HFFc6 (cell line): ENCODE results near the gene WDR31. TPM values are rescaled to one million over a fixed set of nuclear protein-coding genes. Genes with fewer than 3 reads are reported as not detected.

Experiments used
- DNase-seq: peaks from one replicate; pipeline ENCODE4 v3.0.0-alpha.2; 2018
- H3K27ac Mint-ChIP-seq: 2 replicates; pipeline ENCODE4 v1.8.0; 2020; ENCODE audit warnings: mild to moderate bottlenecking, mixed read lengths
- H3K27me3 Mint-ChIP-seq: 2 replicates; pipeline ENCODE4 v1.8.0; 2021; ENCODE audit warnings: mild to moderate bottlenecking, moderate library complexity, mixed read lengths; ENCODE audit not compliant: insufficient read depth
- H3K36me3 Mint-ChIP-seq: 2 replicates; pipeline ENCODE4 v1.8.0; 2021; ENCODE audit warnings: low read depth, mixed read lengths
- H3K4me1 Mint-ChIP-seq: 2 replicates; pipeline ENCODE4 v1.8.0; 2020; ENCODE audit warnings: low read depth, mixed read lengths
- H3K4me3 Mint-ChIP-seq: 2 replicates; pipeline ENCODE4 v1.8.0; 2020; ENCODE audit warnings: mild to moderate bottlenecking, moderate library complexity, mixed read lengths
- H3K9me3 Mint-ChIP-seq: 2 replicates; pipeline ENCODE4 v1.8.0; 2020; ENCODE audit warnings: mild to moderate bottlenecking, mixed read lengths
- total RNA-seq, 6 experiments: library from RNA; stranded (reverse); fragmentation: NEBNext Ultra II Directional; extraction: Animal tissue kit (Norgen Biotek cat#: 25700); gene quantifications; 2 replicates in 1 of 6; 3 replicates in 5 of 6; pipeline ENCODE4 v1.2.3, GENCODE V29; 2021
- TF ChIP-seq, protein P1 (sequence below): fragments of 200-600 bp; sonication (generic); IDR thresholded peaks from 2 replicates; pipeline ENCODE4 v1.5.0; 2021; ENCODE audit warnings: antibody characterized with exemption, mild to moderate bottlenecking

Gene WDR31
- total RNA-seq, 6 experiments from 2014 or later: 0.84 to 1.6 (median 1.0) TPM

DNA sequence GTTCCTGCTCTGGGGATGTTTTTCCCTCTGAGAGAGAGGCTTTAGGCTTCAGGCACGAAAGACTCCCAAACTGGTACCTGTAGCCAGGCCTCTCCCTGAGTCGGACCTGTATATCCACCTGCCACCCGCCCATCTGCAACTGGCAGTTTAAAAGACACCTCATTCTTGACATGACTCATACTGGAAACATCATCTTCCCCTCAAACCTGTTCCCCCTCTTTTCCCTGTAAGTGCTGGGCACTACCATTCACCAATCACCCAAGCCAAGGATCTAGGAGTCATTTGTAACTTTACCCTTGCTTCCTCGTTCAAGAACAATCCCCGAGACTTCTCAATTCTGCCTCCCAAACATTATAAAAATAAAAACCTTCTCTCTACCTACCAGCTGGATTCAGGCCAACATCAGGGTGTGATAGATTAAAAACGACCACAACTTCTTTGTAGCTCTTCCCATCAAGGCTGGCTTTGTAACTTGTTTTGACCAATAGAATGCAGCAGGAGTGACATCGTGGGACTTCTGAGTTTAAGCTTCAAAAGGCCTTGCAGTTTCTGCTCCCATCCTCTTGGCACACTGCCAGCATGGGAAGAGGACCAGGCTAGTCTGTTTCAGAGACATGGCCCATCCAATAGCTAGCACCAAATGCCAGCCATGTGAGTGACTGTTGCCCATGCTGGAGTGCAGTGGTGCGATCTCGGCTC, 1.8 kb upstream of the WDR31 start:
- DNase-seq: no peak
- Mint-ChIP-seq H3K36me3 (no peaks in the 10 kb centered on the region), H3K4me1 (peaks cover 10% of the 10 kb centered on the region), H3K27me3 (peaks cover 2% of the 10 kb centered on the region), H3K9me3 (no peaks in the 10 kb centered on the region), H3K4me3 (no peak overlapping the region), H3K27ac (no peak overlapping the region)
- TF ChIP-seq, protein P1, sequence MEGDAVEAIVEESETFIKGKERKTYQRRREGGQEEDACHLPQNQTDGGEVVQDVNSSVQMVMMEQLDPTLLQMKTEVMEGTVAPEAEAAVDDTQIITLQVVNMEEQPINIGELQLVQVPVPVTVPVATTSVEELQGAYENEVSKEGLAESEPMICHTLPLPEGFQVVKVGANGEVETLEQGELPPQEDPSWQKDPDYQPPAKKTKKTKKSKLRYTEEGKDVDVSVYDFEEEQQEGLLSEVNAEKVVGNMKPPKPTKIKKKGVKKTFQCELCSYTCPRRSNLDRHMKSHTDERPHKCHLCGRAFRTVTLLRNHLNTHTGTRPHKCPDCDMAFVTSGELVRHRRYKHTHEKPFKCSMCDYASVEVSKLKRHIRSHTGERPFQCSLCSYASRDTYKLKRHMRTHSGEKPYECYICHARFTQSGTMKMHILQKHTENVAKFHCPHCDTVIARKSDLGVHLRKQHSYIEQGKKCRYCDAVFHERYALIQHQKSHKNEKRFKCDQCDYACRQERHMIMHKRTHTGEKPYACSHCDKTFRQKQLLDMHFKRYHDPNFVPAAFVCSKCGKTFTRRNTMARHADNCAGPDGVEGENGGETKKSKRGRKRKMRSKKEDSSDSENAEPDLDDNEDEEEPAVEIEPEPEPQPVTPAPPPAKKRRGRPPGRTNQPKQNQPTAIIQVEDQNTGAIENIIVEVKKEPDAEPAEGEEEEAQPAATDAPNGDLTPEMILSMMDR: no peak

DNA sequence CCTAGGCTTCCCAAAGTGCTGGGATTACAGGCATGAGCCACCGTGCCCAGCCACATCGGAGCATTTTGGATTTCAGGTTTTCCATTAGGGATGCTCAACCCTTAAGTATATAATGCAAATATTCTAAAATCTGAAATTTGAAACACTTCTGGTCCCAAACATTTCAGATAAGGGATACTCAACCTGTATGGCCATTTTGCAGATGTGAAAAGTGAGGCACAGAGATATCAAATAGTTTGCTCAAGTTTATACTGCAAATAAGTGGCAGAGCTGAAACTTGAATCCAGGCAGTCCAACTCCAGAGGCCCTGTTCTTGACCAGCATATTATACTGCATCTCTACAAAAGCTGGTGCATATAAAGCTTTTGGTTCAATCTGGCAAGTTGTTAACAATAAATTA, 2.4 kb downstream of the WDR31 start:
- TF ChIP-seq, protein P1: no peak
- Mint-ChIP-seq H3K9me3 (no peaks in the 10 kb centered on the region), H3K27me3 (no peaks in the 10 kb centered on the region; the same call in none of the 2 replicates), H3K4me1 (peaks cover 10% of the 10 kb centered on the region), H3K36me3 (no peaks in the 10 kb centered on the region), H3K4me3 (no peak overlapping the region), H3K27ac (no peak overlapping the region)
- DNase-seq: no peak

DNA sequence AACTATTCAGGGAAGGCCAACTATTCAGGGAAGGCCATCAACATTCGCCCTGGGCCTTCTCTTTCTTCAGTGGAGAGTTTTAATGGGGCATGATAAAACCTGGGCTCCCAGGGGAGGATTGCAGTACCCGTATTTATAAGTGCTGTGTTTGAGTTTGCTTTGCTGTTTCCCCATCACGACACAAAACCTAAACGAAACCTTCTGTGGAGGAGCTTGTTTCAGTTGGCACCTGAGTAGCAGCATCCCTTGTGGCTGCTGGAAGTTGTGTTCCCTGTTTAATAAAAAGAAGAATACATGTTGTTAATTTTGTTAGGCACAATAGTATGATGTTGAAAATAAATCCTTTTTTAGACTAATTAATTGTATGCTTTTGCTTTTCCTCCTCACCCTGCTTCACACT, 8.3 kb downstream of the WDR31 start:
- H3K4me3 Mint-ChIP-seq: no peak overlapping the region

DNA sequence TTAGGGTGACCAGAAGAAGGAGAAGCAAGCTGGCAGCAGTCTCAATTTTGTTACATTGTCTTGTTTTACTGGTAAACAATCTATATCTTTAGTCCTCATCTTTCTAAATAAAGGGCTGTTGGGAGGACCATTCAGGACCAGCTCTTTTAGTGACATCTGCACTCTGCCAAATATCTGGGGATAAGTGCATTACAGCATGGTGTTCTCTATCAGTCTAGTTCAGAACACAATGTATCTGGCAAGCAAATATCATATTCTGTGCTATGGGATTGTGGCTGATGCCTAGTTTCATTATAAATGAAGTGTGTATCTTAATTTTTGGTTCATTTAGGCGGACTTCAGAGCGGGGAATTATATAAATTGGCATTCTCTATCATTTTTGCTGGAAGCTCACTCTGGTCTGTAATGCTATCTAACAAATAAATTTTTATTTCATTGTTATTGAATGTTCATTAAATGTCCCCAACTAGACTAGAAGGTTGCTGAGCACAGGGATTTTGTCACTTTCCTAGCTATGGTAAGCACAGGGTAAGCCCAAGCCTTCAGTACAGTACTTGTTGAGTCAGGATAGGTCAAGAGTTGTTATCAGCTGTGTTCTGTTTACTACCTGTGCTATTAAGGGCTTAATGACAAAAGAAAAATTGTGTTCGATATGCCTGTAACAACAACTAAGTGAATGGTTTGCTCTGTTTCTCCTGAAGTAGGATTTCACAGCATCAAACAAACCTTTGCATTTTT, 11.9 kb downstream of the WDR31 start:
- TF ChIP-seq, protein P1: no peak
- no peak for DNase-seq
- Mint-ChIP-seq H3K27me3 (peaks cover 1% of the 10 kb centered on the region), H3K4me3 (no peak overlapping the region), H3K27ac (no peak overlapping the region), H3K9me3 (no peaks in the 10 kb centered on the region), H3K4me1 (no peaks in the 10 kb centered on the region), H3K36me3 (no peaks in the 10 kb centered on the region)

More for the DNA sequence above, 8.3 kb downstream of the WDR31 start:
- no peak for DNase-seq
- Mint-ChIP-seq H3K27ac (no peak overlapping the region), H3K36me3 (no peaks in the 10 kb centered on the region), H3K4me1 (no peaks in the 10 kb centered on the region), H3K27me3 (no peaks in the 10 kb centered on the region; the same call in 1 of the 2 replicates), H3K9me3 (no peaks in the 10 kb centered on the region)
- TF ChIP-seq, protein P1: no peak

DNA sequence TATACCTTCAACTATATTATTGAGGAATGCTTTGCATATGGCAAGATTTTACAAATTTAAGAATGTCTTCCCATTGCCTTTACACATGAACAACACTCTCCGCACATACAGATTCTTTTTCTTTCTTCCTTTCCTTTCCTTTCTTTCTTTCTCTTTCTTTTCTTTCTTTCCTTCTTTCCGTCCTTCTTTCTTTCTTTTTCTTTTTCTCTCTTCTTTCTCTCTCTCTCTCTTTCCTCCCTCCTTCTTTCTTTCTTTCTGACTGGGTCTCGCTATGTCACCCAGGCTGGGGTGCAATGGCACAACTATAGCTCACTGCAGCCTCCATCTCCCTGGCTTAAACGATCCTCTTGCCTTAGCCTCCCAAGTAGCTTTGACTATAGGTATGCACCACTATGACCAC, 13.8 kb downstream of the WDR31 start:
- no peaks in the 10 kb centered on the region for H3K4me1 Mint-ChIP-seq
- peaks cover 1% of the 10 kb centered on the region for H3K27me3 Mint-ChIP-seq
- H3K27ac Mint-ChIP-seq: no peak overlapping the region
- H3K9me3 Mint-ChIP-seq: no peaks in the 10 kb centered on the region
- no peak for DNase-seq
- TF ChIP-seq, protein P1: no peak
- no peak overlapping the region for H3K4me3 Mint-ChIP-seq
- H3K36me3 Mint-ChIP-seq: no peaks in the 10 kb centered on the region
